ENCODE data around the gene CLDN24.

Gene CLDN24

DNA sequence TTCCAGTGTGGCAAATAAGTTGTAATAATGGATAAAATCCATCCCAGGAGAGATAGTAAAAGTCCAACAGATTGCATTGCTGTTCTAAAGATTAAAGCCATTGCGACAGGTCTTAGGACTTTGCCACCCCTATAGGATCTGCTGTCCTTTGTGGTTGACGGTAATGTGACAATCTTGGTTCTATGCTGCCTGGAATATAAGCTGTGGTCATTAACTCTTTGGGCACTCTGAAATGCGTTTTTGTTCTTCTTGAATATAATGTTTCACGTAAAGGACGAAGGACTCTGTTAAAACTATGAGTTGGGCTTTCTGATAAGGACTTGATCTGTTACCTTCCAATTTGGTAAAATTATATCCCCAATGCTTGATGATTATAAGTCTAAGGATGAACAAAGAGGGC, at the start of gene CLDN24:
Gene CLDN24 (minus strand): TSS at position 101 of the 400 bp plus-strand sequence. CDS start 0 bp downstream, at position 101.
- DNase-seq, result no peak

- DNase-seq, result no peak
Observed at GRCh38 chr4:183370786-183371185, 48.6 kb upstream of the CLDN24 start.

DNA sequence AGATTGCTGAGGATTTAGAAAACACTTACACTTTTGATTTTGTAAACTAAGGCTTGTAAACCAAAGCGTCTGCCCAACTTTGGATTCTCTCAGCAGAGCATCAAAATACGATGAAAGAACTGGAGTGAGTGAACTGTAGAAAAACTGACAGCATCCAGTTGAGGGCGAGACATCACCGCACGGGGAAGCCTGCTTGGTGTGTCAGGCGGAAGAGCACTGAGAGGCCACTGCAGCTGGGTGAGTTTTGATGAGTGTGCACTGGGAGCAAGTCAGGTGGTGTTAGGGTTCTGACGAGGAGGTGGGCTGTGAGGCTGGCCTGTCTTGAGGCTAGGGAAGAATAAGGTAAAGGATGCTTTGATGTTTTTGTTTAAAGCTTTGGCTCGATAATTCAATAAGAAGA, 46.8 kb upstream of the CLDN24 start:
- DNase-seq, result no peak

DNA sequence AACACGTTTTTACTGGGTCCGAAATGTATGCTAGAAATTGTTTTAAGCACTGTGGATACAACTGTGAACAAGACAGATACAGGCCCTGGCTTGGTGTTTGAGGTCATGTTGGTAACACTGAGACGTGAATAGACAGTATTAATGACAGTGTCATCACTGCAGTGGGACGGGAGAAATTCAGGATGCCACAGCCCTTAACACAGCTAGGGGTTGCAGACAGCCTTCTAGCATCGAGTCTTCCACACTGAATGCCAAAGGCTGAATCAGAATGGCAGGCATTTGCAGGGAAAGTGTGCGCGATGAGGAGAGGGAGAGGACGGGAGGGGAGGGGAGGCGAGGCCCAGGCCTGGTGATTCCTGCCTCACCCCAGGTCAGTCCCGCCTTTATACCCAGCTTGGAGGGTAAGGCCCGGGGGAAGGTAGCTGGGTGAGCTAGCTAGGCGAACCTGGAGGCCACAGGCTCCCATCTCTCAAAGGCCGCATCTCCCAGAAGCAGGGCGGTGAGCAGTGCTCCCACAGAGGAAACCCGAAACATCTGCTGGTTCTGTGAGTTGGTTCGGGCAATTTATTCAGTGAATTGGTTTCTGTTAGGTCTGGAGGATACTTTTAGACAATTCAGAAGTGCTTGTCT, 44.1 kb upstream of the CLDN24 start:
- no peak for DNase-seq

GRCh38 chr4:183364025-183364424, 41.8 kb upstream of the CLDN24 start:
- no peak for DNase-seq

GRCh38 chr4:183362916-183363542, 40.8 kb upstream of the CLDN24 start:
- DNase-seq, result no peak

- DNase-seq, result no peak
Observed at GRCh38 chr4:183362036-183362435, 39.8 kb upstream of the CLDN24 start.

DNA sequence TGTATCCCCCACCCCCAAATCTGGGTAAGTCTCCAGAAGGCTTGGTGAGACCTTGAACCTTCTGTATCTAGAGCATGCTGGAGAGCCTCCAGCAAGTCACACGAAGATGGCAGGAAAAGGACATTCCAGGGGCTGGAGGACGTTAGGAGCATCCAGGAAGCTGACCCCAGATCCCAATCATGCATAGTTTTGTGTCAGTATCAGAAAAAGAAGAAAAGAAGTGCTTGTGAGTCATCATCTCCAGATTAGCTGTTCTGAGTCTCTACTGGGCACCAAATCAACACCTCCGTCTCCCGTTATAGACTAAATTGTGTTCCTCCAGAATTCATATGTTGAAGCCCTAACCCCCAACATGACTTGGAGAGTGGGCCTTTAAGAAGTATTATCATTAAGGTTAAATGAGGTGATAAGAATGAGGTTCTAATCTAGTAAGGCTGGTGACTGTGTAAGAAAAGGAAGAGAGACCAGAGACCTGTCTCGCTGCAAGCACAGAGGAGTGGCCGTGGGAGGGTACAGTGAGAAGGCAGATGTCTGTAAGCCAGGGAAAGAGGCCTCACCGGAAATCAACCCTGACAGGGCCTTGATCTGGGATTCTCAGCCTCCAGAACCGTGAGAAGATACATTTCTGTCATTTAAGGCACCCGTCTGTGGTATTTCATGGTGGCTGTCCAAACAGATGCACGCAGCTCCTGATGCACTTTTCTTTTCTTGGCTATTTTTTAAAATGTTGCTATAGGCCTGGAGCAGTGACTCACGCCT, 38.1 kb upstream of the CLDN24 start:
- no peak for DNase-seq

DNA sequence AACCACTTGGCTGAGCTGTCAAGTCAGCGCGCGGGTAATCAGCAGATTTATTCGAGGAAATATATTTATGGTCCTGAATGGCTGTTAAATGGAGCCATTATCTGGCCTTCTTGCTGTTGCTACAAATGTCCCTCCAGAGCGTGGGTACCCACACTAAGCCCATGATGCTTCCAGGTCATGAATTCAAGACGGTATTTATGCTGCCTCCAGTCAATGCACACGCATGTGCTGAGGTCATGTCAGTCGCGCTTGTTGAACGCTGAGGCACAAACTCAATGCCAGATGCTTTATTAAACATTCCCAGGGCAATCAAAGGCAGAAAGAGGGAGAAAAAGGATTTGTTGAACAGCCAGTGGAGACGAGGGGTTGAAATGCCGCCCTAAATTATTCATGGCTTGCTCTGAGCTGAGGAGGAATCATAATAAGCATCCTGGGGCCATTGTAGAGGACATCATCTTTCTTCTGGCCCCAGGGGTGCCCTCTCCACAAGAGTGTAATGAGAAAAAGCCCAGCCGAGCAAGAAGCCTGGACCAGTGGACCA, 36.1 kb upstream of the CLDN24 start:
- no peak for DNase-seq

- no peak for DNase-seq
Observed at GRCh38 chr4:183356931-183357675, 34.9 kb upstream of the CLDN24 start.

DNA sequence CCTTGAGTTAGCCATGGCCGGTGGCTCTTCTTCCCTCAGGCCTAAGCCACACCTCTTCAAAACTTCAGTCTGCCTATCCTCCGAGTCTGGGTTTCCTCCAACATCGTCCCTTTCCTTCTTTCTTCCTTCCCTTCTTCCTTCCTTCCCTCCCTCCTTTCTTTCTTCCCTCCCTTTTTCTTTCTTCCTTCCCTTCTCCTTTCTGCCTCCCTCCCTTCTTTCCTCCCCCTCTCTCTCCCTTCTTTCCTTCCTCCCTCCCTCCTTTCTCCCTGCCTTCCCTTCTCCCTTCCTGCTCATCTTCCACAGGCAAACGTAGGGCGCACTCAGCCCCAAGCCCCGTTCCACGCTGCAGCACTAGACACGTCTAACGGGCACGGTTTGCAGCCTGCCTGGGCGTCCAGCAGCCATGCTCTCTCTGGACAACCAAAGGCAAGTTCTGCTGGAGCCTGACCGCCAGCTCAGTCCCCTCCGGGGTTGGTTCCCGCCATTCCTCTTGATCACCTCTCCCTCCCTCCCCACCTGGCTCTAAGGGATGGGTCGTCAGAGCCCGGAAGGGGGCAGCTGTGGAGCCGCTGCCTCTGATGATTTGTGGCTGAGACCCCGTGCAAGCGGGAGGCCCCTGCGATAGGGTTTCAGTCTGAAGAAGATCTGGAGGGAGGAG, 34.1 kb upstream of the CLDN24 start:
- no peak for DNase-seq

GRCh38 chr4:183355405-183355804, 33.2 kb upstream of the CLDN24 start:
- no peak for DNase-seq

GRCh38 chr4:183354219-183354618, 32.0 kb upstream of the CLDN24 start:
- DNase-seq, result no peak

DNA sequence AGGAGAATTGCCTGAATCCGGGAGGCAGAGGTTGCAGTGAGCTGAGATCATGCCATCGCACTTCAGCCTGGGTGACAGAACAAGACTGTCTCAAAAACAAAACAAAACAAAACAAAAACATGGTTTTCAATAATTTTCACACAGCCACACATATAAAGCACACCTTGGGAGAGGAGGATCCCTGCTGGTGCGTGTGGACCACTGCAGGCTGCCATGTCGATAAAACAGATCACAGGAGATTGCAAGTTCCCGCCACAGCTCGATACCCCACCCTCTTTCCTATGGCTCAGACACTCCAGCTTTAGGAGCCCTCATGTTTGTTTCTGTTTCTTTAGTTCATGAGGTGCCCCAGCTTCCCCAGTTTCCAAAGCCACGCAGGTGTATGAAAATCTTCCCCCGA, 31.3 kb upstream of the CLDN24 start:
- no peak for DNase-seq

- no peak for DNase-seq
Observed at GRCh38 chr4:183352546-183352945, 30.3 kb upstream of the CLDN24 start.

GRCh38 chr4:183350317-183351071, 28.3 kb upstream of the CLDN24 start:
- DNase-seq, result no peak

DNA sequence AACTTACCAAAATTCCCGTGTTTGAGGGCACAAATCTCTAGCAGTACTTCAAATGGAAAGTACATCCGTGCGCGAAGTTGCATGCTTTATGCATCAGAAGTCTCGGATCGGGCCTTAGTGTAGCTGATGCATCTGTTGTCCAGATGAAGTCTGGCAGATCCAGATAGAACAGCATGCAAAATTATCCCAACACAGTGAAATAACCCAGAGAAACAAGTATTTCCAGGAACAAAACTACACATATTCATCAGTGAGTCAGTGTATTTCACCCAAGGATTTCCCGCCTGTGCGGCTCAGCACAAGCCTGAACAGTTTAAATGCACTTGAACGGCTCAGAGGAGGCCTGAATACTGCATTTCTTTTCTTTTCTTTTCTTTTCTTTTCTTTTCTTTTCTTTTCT, 27.4 kb upstream of the CLDN24 start:
- DNase-seq, result no peak

- DNase-seq, result no peak
Observed at GRCh38 chr4:183348706-183349659, 26.8 kb upstream of the CLDN24 start.

- DNase-seq, result no peak
Observed at GRCh38 chr4:183348136-183348535, 25.9 kb upstream of the CLDN24 start.

DNA sequence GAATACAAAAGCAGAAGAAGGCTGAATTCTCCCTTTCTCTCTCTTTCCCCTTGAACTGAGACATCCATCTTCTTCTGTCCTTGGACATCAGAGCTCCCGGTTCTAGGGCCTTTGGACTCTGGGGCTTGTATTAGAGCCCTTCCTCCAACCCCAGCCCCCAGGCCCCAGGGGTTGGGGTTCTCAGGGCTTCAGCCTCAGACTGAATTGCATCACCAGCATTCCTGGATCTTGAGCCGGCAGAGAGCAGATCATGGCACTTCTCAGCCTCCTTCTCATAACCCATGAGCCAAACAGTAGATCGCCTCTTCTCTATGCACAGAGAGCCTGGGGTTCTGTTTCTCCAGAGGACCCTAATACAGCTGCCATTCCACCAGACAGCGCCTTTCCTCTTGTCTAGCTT, 25.3 kb upstream of the CLDN24 start:
- DNase-seq, result no peak

DNA sequence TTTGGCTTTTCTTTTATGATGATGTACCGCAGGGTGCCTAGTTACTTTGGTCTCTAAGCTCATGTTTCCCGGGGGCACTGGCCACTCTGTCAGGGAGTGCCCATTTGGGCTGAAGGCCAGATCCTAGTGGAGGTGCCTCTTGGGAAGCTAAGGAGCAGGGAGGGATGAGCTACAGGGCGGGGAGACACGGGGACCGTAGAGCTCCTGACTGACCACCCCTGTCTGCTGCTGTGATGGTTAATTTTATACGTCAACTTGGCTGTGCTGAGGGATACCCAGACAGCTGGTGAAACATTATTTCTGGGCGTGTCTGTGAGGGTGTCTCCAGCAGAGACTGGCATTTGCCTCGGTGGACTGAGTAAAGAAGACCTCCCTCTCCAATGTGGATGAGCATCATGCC, 24.9 kb upstream of the CLDN24 start:
- DNase-seq, result no peak

Data from activated CD4-positive, alpha-beta T cell treated with anti-CD3 and anti-CD28 coated beads, Interleukin-2, amount 50 U/mL, for 1 hour (primary cell).